ENCODE results near the gene GNRHR. TPM values are rescaled to one million over a fixed set of nuclear protein-coding genes. Genes with fewer than 3 reads are reported as not detected.

Gene GNRHR
- total RNA-seq, 1 donor from 2014 or later: not detected

- DNase-seq: no peak
- Histone ChIP-seq H3K27ac (replicated peaks) (no peak overlapping the region), H3K4me1 (peaks cover 25% of the 10 kb centered on the region), H3K36me3 (no peaks in the 10 kb centered on the region), H3K9me3 (replicated peaks) (no peaks in the 10 kb centered on the region), H3K27me3 (ENCODE audit: low read depth) (no peaks in the 10 kb centered on the region), H3K4me3 (peak overlapping the region; percentile 89)
- TF ChIP-seq CTCF (IDR thresholded peaks at IDR 0.05; ENCODE audit: borderline replicate concordance): no peak
- intact Hi-C loops (cut with micrococcal nuclease): no loop called here
Observed at GRCh38 chr4:67699603-67700002, 54.6 kb downstream of the GNRHR start.

DNA sequence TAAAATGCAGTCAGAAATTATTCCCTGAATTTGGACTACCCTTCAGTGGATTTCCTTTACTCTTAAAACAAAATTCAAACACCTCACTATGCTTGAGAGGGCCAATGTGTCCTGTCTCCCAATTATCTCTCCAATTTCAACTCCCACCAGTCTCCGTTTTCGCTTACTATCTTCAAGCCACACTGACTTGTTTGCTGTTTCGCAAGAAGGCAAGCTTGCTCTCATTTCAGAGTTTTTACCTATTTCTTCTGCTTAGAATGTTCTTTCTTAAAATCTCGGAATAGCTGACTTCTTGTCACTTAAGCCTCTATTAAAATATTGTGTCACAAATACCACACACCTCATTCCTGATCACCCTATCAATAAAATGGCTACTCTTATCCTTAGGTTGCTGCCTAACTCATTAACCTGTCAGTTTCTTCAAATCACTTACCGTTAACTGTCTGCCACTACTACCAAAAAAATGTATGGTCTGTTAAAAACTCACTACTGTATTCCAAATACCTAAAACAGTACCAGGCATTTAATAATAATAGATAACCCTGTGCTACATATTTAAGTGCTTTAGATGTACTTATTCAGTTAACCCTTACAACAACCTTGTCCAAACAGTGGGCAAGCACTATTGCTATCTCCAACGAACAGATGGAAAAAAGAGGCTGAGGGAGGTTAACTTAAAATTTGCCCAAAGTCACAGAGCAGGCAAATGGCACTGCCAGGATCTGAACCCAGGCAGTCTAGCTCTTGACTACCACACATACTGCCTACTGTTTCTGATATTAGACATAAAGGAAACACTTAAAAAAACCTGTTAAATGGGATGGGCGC lies 56.1 kb downstream of the GNRHR start:
- no peak for TF ChIP-seq CTCF (IDR thresholded peaks at IDR 0.05; ENCODE audit: borderline replicate concordance)
- intact Hi-C loops (cut with micrococcal nuclease): no loop called here
- Histone ChIP-seq H3K27ac (replicated peaks) (no peak overlapping the region), H3K4me1 (peaks cover 25% of the 10 kb centered on the region), H3K27me3 (ENCODE audit: low read depth) (no peaks in the 10 kb centered on the region), H3K9me3 (replicated peaks) (no peaks in the 10 kb centered on the region), H3K36me3 (peaks cover 4% of the 10 kb centered on the region), H3K4me3 (no peak overlapping the region)
- DNase-seq: no peak

DNA sequence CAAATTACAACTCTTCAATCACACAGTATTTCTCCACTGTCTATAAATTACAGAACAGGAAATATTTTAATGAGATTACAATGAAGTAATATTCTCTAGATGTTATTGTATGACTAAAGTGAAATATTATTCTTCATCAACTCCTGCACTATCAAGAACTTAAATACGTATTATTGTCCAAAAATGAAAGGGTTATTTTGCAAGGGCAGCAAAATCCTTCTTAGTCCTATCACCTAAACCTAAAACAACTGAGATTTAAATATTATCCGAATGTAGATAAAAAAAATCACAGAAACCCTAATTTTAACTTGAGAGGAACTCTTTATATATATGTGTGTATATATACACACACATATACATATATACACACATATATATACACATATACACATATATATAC lies 58.1 kb downstream of the GNRHR start:
- DNase-seq: no peak
- peaks cover 23% of the 10 kb centered on the region for H3K36me3 ChIP-seq
- no peak overlapping the region for H3K4me3 ChIP-seq
- H3K9me3 ChIP-seq (replicated peaks): peaks cover 5% of the 10 kb centered on the region
- peaks cover 15% of the 10 kb centered on the region for H3K4me1 ChIP-seq
- no peak for TF ChIP-seq CTCF (IDR thresholded peaks at IDR 0.05; ENCODE audit: borderline replicate concordance)
- no peaks in the 10 kb centered on the region for H3K27me3 ChIP-seq (ENCODE audit: low read depth)
- no peak overlapping the region for H3K27ac ChIP-seq (replicated peaks)
- intact Hi-C loops (cut with micrococcal nuclease): no loop called here

DNA sequence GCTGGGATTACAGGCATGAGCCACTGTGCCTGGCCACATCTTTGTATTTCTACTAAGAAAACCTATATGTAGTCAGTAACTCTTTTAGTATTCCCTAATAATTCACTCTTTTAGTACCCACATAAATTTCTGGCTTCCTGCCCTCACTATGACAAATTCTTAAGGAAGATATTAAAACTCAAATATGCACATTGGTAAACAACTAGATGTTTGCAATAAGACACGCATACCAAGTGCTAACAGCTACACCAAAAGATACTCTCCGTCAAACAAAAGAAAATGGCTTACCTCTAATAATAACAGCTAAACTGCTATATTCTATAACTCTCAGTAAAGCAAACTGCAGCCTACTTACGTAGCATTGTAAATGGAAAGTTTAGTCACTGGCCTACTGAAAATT lies 59.5 kb downstream of the GNRHR start:
- H3K9me3 ChIP-seq (replicated peaks): peaks cover 5% of the 10 kb centered on the region
- TF ChIP-seq CTCF (IDR thresholded peaks at IDR 0.05; ENCODE audit: borderline replicate concordance): no peak
- no peak overlapping the region for H3K4me3 ChIP-seq
- peaks cover 26% of the 10 kb centered on the region for H3K36me3 ChIP-seq
- intact Hi-C loops (cut with micrococcal nuclease): no loop called here
- DNase-seq: no peak
- H3K27me3 ChIP-seq (ENCODE audit: low read depth): no peaks in the 10 kb centered on the region
- peaks cover 3% of the 10 kb centered on the region for H3K4me1 ChIP-seq
- no peak overlapping the region for H3K27ac ChIP-seq (replicated peaks)

DNA sequence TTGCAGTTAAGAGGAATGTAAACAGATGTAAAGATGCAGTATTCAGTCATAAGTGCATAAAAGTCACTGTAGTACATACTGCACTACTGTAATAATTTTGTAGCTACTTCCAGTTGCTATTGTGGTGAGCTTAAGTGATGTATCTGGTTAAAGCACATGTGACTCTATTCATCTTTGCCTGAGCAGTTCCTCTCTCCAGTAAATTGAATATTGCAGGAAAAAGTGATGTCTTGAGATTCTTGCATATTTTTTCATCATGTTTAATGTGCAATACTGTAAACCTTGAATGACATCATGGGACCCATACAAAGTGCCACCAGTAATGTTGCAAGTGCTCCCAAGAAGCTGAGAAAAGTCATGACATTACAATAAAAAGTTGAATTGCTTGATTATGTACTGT lies 62.9 kb downstream of the GNRHR start:
- no peak for DNase-seq
- H3K36me3 ChIP-seq: peaks cover 26% of the 10 kb centered on the region
- H3K27me3 ChIP-seq (ENCODE audit: low read depth): no peaks in the 10 kb centered on the region
- peaks cover 5% of the 10 kb centered on the region for H3K9me3 ChIP-seq (replicated peaks)
- TF ChIP-seq CTCF (IDR thresholded peaks at IDR 0.05; ENCODE audit: borderline replicate concordance): no peak
- intact Hi-C loops (cut with micrococcal nuclease): no loop called here
- H3K4me3 ChIP-seq: no peak overlapping the region
- no peaks in the 10 kb centered on the region for H3K4me1 ChIP-seq
- H3K27ac ChIP-seq (replicated peaks): no peak overlapping the region

Other genes with a start within 250 kb of the GNRHR start
- gene CENPC, start 208.9 kb downstream of the GNRHR start, total RNA-seq: 9.0 TPM
- gene STAP1, start 195.7 kb downstream of the GNRHR start, total RNA-seq: not detected
- 18.2 TPM for gene UBA6, start 53.2 kb downstream of the GNRHR start, total RNA-seq
- gene TMPRSS11D, start 129.6 kb upstream of the GNRHR start, total RNA-seq: not detected
- gene TMPRSS11A, start 209.1 kb upstream of the GNRHR start, total RNA-seq: not detected

Data from left ventricle myocardium inferior (tissue), 1 donor.